Measurements from ENCODE around the gene NBL1.

Gene NBL1

DNA sequence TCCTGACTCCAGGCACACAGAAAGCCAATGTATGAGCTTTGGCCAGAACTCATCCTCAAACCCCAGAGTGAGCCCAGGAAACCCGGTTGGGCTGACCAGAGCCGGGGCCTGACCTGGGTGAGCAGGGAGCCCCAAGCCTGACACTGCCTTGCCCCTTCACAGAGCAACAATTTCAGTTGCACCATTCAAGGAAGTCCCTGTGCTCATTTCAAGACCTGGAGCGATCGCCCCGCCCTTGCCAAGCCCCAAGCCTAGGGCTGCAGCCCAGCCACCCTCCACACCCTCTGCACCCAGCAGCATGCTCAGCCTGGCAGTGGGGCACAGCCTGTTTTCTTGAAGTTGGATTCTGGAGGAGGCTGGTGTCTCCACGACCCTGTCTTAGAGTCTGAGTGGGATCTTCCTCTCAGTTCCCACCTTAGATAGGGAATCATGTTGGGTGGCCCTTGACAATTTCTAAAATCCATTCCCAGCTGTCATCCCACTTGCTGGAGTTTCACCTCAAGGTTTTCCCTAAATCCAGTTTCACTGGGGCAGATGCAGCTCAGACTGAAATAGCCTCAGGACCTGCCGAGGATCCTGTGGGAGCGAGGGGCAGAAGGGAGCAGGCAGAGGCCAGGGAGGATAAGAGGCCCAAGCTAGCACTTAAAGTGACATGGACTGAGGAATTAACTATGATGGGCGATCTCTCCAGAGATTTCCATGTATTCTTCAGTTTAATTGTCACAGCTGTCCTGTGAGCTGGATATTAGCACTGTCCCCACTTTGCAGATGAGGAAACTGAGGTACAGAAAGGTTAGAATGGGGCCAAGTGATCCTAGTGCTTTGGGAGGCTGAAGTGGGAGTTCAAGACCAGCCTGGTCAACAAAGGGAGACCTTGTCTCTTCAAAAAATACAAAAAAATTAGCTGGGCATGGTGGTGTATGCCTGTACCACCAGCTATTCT, 2.5 kb downstream of the NBL1 start:
- no peak for DNase-seq (ENCODE audit: low spot score)

DNA sequence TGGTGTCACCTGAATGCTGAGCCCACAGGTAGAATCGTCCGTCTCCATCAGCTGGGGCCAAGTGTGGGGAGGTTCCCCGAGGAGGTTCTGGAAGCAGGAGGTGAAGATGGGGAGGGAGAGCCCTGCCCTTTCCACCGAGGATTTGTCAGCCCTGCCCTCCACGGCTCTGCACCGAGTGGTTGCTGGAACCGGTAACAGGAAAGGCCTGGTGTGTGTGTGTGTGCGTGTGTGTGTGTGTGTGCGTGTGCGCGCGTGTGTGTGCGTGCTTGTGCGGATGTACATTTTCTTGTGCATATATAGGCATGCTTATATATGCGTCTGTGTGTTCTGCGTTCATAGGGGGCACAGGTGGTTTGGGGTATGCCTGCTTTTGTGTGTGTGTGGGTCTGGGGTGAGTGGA, 3.5 kb downstream of the NBL1 start:
- no peak for DNase-seq (ENCODE audit: low spot score)

GRCh38 chr1:19648239-19648638, 4.1 kb downstream of the NBL1 start:
- no peak for DNase-seq (ENCODE audit: low spot score)

DNA sequence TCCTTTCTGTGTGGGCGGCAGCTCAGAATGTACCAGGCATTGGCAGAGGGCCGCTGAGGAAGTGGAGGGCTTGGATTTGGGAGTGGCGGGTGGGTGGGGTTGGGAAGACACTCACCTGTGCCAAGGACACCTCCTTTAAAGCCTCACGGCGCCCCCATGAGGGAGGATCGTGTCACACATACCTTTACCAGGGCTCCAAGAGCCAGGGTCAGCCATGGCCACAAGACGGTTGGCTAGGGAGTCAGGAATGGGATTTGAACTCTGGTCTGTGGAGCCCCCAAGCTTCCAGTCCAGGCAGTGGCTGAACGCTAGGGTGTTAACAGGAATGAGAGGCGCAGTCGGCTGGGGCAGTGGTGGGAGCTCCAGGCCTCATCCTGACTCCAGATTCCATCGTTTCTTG, 4.6 kb downstream of the NBL1 start:
- DNase-seq (ENCODE audit: low spot score): no peak

- DNase-seq (ENCODE audit: low spot score): no peak
Observed at GRCh38 chr1:19650416-19651140, 6.5 kb downstream of the NBL1 start.

GRCh38 chr1:19651141-19651737, 7.1 kb downstream of the NBL1 start:
- peak; percentile 74 for DNase-seq (ENCODE audit: low spot score)

GRCh38 chr1:19654386-19654785, 10.3 kb downstream of the NBL1 start:
- DNase-seq (ENCODE audit: low spot score): no peak

DNA sequence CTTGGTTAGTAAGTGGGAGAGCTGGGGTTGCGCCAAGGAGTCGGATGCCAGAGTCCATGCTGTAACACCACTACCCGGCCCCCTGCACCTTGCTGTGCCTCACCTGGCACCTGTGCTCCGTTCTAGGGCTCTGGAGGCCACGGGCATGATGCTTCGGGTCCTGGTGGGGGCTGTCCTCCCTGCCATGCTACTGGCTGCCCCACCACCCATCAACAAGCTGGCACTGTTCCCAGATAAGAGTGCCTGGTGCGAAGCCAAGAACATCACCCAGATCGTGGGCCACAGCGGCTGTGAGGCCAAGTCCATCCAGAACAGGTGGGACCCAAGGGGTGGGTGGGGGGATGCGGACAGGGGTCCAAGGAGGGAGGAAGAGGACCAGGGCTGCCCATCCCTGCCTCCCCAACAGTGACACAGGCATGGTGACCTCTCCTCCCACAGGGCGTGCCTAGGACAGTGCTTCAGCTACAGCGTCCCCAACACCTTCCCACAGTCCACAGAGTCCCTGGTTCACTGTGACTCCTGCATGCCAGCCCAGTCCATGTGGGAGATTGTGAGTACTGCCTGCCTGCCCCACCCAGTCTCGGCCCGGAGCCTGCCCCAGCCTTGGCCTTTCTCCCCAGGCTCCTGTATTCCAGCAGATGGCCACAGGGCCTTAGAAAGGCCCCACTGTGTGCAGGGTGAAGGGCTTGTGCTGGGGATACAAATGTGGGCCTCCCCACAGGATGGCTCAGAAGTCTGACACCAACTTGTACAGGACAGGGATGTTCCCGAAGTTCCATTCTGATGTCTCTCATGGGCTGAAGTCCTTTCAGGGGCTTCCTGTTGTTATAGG, 11.0 kb downstream of the NBL1 start:
- no peak for DNase-seq (ENCODE audit: low spot score)

DNA sequence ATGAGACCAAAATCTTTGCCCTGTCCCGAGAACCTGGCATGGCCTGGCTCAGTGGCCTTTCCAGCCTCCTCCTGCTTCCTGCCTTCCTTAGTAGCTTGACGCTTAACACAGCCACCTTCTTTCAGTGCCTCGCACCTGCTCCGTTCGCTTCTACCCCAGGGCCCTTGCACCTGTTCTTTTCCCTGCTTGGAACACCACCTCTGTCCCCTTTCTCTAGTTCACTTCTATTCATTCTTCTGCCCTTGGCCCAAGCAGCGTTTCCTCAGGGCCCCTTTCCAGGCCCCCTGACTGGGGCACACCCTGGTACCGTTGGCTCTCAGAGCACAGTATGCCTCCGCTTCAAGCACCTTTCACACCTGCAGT, 11.6 kb downstream of the NBL1 start:
- DNase-seq (ENCODE audit: low spot score): no peak

GRCh38 chr1:19656134-19656779, 12.1 kb downstream of the NBL1 start:
- no peak for DNase-seq (ENCODE audit: low spot score)

- no peak for DNase-seq (ENCODE audit: low spot score)
Observed at GRCh38 chr1:19656780-19657466, 12.8 kb downstream of the NBL1 start.

GRCh38 chr1:19657511-19657910, 13.4 kb downstream of the NBL1 start:
- no peak for DNase-seq (ENCODE audit: low spot score)

DNA sequence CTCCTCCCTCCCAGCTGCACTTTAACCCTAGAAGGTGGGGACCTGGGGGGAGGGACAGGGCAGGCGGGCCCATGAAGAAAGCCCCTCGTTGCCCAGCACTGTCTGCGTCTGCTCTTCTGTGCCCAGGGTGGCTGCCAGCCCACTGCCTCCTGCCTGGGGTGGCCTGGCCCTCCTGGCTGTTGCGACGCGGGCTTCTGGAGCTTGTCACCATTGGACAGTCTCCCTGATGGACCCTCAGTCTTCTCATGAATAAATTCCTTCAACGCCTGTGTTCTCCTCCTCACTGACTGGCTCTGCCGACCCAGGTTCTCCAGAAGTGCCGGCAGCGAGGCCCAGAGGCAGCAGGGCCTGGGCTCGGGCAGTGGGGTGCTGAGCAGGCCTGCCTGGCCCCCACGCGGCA, 14.1 kb downstream of the NBL1 start:
- no peak for DNase-seq (ENCODE audit: low spot score)

DNA sequence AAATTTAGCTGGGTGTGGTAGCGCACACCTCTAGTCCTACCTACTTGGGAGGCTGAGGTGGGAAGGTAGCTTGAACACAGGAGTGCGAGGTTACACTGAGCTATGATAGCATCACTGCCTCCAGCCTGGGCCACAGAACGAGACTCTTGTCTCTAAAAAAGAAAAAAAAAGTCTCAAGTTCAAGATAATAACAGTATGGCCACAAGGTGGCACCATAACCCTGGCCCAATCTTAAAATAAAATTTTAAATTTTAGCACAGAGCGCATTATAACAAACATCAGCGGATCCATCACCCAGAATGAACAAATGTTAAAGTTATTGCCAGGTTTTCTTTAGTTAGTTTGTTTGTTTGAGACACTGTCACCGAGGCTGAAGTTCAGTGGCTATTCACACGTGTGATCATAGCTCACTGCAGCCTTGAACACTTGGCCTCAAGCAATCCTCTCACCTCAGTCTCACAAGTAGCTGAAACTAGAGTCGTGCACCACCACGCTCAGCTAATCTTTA, 17.7 kb downstream of the NBL1 start:
- DNase-seq (ENCODE audit: low spot score): peak; percentile 25

DNA sequence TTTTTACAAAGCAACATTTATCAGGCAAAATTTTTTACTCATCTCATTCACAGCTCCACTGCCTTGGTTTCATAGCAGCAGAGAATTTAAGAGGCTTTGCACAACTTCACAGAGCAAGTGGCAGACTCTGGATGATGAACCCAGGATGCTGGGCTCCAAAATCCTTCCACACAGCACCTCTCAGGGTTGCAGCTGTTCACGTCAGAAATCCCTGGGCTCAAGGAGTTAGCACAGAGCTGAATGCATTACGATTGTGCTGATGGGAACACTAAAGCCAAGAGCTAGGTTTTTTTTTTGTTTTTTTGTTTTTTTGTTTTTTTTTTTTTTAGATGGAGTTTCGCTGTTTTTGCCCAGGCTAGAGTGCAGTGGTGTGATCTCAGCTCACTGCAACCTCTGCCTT, 18.2 kb downstream of the NBL1 start:
- no peak for DNase-seq (ENCODE audit: low spot score)

DNA sequence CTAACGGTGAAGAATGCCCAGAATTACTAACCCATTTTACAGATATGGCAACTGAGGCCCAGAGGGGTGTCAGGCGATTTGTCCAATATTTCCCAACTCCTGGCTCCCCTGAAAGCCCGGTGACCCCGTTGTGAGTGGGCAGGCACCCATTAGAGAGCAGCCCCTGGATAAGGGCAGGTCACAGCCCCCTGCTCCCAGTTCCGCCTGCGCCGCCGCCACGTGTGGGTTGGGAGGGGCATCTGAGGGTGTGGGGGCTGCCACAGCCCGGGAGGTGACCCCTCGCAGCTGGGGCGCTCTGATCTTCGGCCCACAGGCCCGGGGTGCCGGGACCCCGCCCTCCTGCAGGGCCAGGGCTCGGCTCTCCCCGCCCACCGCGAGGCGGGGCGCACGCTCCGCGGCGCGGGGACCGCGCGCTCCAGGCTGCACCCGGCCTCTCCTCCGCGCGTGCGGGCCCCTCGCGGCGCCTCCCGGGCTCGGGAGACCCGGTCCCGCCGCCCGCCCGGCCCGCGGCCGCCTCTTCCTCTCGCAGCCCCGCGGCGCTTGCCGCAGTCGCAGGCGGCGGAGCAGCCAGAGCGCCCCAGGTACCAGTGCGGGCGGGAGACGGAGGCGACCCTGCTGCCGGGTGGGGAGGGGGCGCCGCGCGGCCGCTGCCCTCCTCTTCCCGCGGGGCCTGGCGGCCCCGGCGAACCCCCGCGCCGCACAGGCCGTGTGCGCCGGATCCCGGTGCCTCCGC, 20.5 kb downstream of the NBL1 start, which contains the start of gene HTR6:
Gene HTR6, plus strand, starts transcription at position 423 of the 733 bp plus-strand sequence. CDS start 879 bp downstream, outside the sequence.
- no peak for DNase-seq (ENCODE audit: low spot score)

DNA sequence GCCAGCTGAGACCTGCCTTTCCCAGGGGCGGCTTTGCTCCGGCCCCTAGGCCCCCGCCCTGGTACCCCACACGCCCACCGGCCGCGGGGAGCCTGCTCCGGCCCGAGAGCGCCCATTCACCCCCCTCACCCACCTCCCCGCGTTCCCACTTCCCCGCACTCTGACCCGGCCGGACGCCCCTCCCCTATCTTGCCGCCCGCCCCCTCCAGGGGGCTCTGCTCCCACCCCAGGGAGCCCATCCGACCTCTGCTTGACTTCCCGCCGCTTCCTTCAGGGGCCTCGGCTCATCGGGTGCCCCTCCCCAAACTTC, 21.0 kb downstream of the NBL1 start:
- DNase-seq (ENCODE audit: low spot score): no peak

- no peak for DNase-seq (ENCODE audit: low spot score)
Observed at GRCh38 chr1:19665496-19666465, 21.7 kb downstream of the NBL1 start.

DNA sequence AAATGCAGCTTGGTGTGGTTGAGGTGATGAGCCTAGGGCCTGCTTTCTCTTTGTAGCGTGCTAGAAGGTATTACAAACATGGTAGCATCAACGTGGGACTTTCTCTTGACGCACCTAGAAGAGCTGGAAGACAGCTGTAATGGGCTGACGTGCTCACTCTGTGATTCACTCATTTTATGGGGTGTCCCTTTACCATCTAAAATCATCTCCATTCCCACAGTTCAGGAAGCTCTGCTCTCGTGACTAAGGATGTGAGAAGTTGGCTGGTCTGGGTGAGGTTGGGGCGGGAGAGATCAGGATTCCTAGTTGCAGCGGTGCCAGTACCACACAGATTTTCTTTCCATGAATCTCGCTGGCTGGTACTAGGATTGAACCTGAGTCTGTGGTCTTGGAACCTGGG, 24.8 kb downstream of the NBL1 start:
- DNase-seq (ENCODE audit: low spot score): no peak

All from Ammon's horn (tissue), 1 donor.